Medulla oblongata (tissue), 1 donor: ENCODE data around the gene KCTD16.

Experiments
- DNase-seq: peaks from one replicate; pipeline ENCODE4 v3.0.0-alpha.2; 2015; ENCODE audit errors: extremely low spot score

The KCTD16 gene

GRCh38 chr5:144170276-144171024 lies at the start of gene KCTD16, which contains the start of gene YIPF5:
Gene KCTD16 (plus strand): TSS chr5:144170873.
Gene YIPF5 (minus strand): TSS chr5:144170659. CDS start chr5:144169955, 704 bp downstream.
- peak; percentile 95 for DNase-seq

- DNase-seq: no peak
These were observed 49.1 kb upstream of the KCTD16 start for GRCh38 chr5:144121577-144121976.

GRCh38 chr5:144122081-144122480 lies 48.6 kb upstream of the KCTD16 start:
- DNase-seq: no peak

- DNase-seq: no peak
These were observed 48.0 kb upstream of the KCTD16 start for GRCh38 chr5:144122641-144123040.

GRCh38 chr5:144125163-144125726 lies 45.4 kb upstream of the KCTD16 start:
- no peak for DNase-seq

GRCh38 chr5:144126707-144127106 lies 44.0 kb upstream of the KCTD16 start:
- DNase-seq: no peak

- no peak for DNase-seq
These were observed 41.8 kb upstream of the KCTD16 start for GRCh38 chr5:144128844-144129243.

GRCh38 chr5:144130306-144130705 lies 40.4 kb upstream of the KCTD16 start:
- DNase-seq: no peak

- DNase-seq: no peak
These were observed 39.4 kb upstream of the KCTD16 start for GRCh38 chr5:144131261-144131660.

GRCh38 chr5:144133050-144133633 lies 37.5 kb upstream of the KCTD16 start:
- no peak for DNase-seq

GRCh38 chr5:144134194-144134826 lies 36.4 kb upstream of the KCTD16 start:
- no peak for DNase-seq

GRCh38 chr5:144135113-144135762 lies 35.4 kb upstream of the KCTD16 start:
- no peak for DNase-seq

GRCh38 chr5:144139586-144139985 lies 31.1 kb upstream of the KCTD16 start:
- DNase-seq: peak; percentile 43

- DNase-seq: no peak
These were observed 29.1 kb upstream of the KCTD16 start for GRCh38 chr5:144141585-144141984.

- peak; percentile 60 for DNase-seq
These were observed 28.4 kb upstream of the KCTD16 start for GRCh38 chr5:144142139-144142823.

- no peak for DNase-seq
These were observed 27.9 kb upstream of the KCTD16 start for GRCh38 chr5:144142824-144143162.

- DNase-seq: no peak
These were observed 27.0 kb upstream of the KCTD16 start for GRCh38 chr5:144143625-144144024.

GRCh38 chr5:144144956-144145751 lies 25.5 kb upstream of the KCTD16 start:
- DNase-seq: no peak

- DNase-seq: no peak
These were observed 19.6 kb upstream of the KCTD16 start for GRCh38 chr5:144151026-144151425.

- DNase-seq: no peak
These were observed 13.9 kb upstream of the KCTD16 start for GRCh38 chr5:144156767-144157171.

GRCh38 chr5:144162686-144163085 lies 8.0 kb upstream of the KCTD16 start:
- no peak for DNase-seq
